ENCODE measurements around the gene CTCFL.

- TF ChIP-seq CTCF (IDR thresholded peaks at IDR 0.05): no peak
- TF ChIP-seq POLR2AphosphoS5 (IDR thresholded peaks at IDR 0.05): no peak
These were observed 44.0 kb upstream of the CTCFL start for GRCh38 chr20:57568960-57569359.
